ENCODE measurements around the gene RAI1. TPM values are rescaled to one million over a fixed set of nuclear protein-coding genes. Genes with fewer than 3 reads are reported as not detected.
A peak's percentile ranks its signal among the peaks of the same experiment; 100 is the strongest.

RAI1 gene
- total and polyA plus RNA-seq, 2 of the 13 experiments (the other 11 are each of a cell fraction or from before 2014, with no cell fraction given) = 3.4 to 5.2 TPM

GRCh38 chr17:17830740-17831207, 149.5 kb downstream of the RAI1 start (continued):
- TF ChIP-seq, protein P1, sequence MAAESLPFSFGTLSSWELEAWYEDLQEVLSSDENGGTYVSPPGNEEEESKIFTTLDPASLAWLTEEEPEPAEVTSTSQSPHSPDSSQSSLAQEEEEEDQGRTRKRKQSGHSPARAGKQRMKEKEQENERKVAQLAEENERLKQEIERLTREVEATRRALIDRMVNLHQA (CRISPR knock-in tag; IDR thresholded peaks at IDR 0.05) = no peak
- TF ChIP-seq KDM5A (IDR thresholded peaks at IDR 0.05; ENCODE audit: borderline replicate concordance, low read length) (no peak), NFE2 (CRISPR knock-in tag; IDR thresholded peaks at IDR 0.05) (no peak), TOPORS (CRISPR knock-in tag; IDR thresholded peaks at IDR 0.05) (no peak), TGIF2 (CRISPR knock-in tag; IDR thresholded peaks at IDR 0.05) (peak; percentile 100), FLYWCH1 (CRISPR knock-in tag; IDR thresholded peaks at IDR 0.05) (no peak), ZNF33B (CRISPR knock-in tag; IDR thresholded peaks at IDR 0.05) (no peak), ZNF34 (CRISPR knock-in tag; IDR thresholded peaks at IDR 0.05; ENCODE audit: borderline replicate concordance) (no peak), ZIK1 (CRISPR knock-in tag; IDR thresholded peaks at IDR 0.05; ENCODE audit: borderline replicate concordance, low read depth) (0 out of 2 replicates have a peak, but pooled peaks have one; percentile 51), MZF1 (CRISPR knock-in tag; IDR thresholded peaks at IDR 0.05; ENCODE audit: borderline replicate concordance) (no peak), ZSCAN20 (CRISPR knock-in tag; IDR thresholded peaks at IDR 0.05; ENCODE audit: borderline replicate concordance) (no peak), MATR3 (CRISPR knock-in tag; IDR thresholded peaks at IDR 0.05) (no peak), TBL1XR1 (IDR thresholded peaks at IDR 0.05; ENCODE audit: borderline replicate concordance, low read length, partially characterized antibody) (peak; percentile 65), ZZZ3 (CRISPR knock-in tag; IDR thresholded peaks at IDR 0.05; ENCODE audit: borderline replicate concordance) (no peak), ZNF558 (CRISPR knock-in tag; IDR thresholded peaks at IDR 0.05; ENCODE audit: borderline replicate concordance) (peak; percentile 86; the same call in 1 of the 2 replicates), ZNF414 (CRISPR knock-in tag; IDR thresholded peaks at IDR 0.05) (peak; percentile 99), ZNF343 (CRISPR knock-in tag; IDR thresholded peaks at IDR 0.05) (no peak), MAZ (IDR thresholded peaks at IDR 0.05; ENCODE audit: borderline replicate concordance, low read depth, low read length) (no peak), MAZ (CRISPR knock-in tag; IDR thresholded peaks at IDR 0.05; ENCODE audit: low read depth) (peak; percentile 58), CAMTA2 (CRISPR knock-in tag; IDR thresholded peaks at IDR 0.05; ENCODE audit: borderline replicate concordance) (no peak), NFIB (CRISPR knock-in tag; IDR thresholded peaks at IDR 0.05; ENCODE audit: borderline replicate concordance) (no peak), NR2C2 (CRISPR knock-in tag; IDR thresholded peaks at IDR 0.05; ENCODE audit: borderline replicate concordance) (peak; percentile 97), ZNF136 (CRISPR knock-in tag; IDR thresholded peaks at IDR 0.05; ENCODE audit: low read depth) (no peak)
- TF ChIP-seq, protein P2, sequence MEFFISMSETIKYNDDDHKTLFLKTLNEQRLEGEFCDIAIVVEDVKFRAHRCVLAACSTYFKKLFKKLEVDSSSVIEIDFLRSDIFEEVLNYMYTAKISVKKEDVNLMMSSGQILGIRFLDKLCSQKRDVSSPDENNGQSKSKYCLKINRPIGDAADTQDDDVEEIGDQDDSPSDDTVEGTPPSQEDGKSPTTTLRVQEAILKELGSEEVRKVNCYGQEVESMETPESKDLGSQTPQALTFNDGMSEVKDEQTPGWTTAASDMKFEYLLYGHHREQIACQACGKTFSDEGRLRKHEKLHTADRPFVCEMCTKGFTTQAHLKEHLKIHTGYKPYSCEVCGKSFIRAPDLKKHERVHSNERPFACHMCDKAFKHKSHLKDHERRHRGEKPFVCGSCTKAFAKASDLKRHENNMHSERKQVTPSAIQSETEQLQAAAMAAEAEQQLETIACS (CRISPR knock-in tag; IDR thresholded peaks at IDR 0.05) = no peak
- TF ChIP-seq, protein P3, sequence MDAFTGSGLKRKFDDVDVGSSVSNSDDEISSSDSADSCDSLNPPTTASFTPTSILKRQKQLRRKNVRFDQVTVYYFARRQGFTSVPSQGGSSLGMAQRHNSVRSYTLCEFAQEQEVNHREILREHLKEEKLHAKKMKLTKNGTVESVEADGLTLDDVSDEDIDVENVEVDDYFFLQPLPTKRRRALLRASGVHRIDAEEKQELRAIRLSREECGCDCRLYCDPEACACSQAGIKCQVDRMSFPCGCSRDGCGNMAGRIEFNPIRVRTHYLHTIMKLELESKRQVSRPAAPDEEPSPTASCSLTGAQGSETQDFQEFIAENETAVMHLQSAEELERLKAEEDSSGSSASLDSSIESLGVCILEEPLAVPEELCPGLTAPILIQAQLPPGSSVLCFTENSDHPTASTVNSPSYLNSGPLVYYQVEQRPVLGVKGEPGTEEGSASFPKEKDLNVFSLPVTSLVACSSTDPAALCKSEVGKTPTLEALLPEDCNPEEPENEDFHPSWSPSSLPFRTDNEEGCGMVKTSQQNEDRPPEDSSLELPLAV (CRISPR knock-in tag; conservative IDR thresholded peaks at IDR 0.05; ENCODE audit: low read depth) = no peak
- TF ChIP-seq, protein P4, sequence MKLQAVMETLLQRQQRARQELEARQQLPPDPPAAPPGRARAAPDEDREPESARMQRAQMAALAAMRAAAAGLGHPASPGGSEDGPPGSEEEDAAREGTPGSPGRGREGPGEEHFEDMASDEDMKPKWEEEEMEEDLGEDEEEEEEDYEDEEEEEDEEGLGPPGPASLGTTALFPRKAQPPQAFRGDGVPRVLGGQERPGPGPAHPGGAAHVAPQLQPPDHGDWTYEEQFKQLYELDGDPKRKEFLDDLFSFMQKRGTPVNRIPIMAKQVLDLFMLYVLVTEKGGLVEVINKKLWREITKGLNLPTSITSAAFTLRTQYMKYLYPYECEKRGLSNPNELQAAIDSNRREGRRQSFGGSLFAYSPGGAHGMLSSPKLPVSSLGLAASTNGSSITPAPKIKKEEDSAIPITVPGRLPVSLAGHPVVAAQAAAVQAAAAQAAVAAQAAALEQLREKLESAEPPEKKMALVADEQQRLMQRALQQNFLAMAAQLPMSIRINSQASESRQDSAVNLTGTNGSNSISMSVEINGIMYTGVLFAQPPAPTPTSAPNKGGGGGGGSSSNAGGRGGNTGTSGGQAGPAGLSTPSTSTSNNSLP (IDR thresholded peaks at IDR 0.05; ENCODE audit: low read depth, low read length) = no peak

Measured in HepG2 (cell line).